Astrocyte (in vitro differentiated cells and primary cell): ENCODE results near the gene CCDC177. TPM values are rescaled to one million over a fixed set of nuclear protein-coding genes. Genes with fewer than 3 reads are reported as not detected.

Source experiments
- DNase-seq: peaks from one replicate; pipeline ENCODE4 v3.0.0-alpha.2; 2010; ENCODE audit warnings: low read depth
- FAIRE-seq: peaks from 2 replicates; lab custom pipeline; 2011; peaks lifted over from hg19 to GRCh38; lab: Jason Lieb, UNC
- H2AFZ ChIP-seq: 2 replicates; pipeline ENCODE4 v1.6.0; 2012; ENCODE audit warnings: low read depth, low read length, inconsistent platforms
- H3K27ac ChIP-seq: 2 replicates; pipeline ENCODE4 v1.5.1; 2011; ENCODE audit warnings: low read depth, low read length, inconsistent platforms
- H3K27me3 ChIP-seq: 2 replicates; pipeline ENCODE4 v1.6.0; 2011; ENCODE audit warnings: low read length, inconsistent platforms; ENCODE audit not compliant: insufficient read depth
- H3K36me3 ChIP-seq: 2 replicates; pipeline ENCODE4 v1.5.1; 2011; ENCODE audit warnings: low read length, inconsistent platforms; ENCODE audit not compliant: insufficient read depth
- H3K4me1 ChIP-seq: 2 replicates; pipeline ENCODE4 v1.5.1; 2011; ENCODE audit warnings: low read length, inconsistent platforms; ENCODE audit not compliant: insufficient read depth
- H3K4me2 ChIP-seq: 2 replicates; pipeline ENCODE4 v1.6.0; 2012; ENCODE audit warnings: low read length, inconsistent platforms
- H3K4me3 ChIP-seq: 2 replicates; pipeline ENCODE4 v1.5.1; 2011; ENCODE audit warnings: low read depth, mild to moderate bottlenecking, low read length, inconsistent platforms; ENCODE audit not compliant: insufficient read depth
- H3K79me2 ChIP-seq: 2 replicates; pipeline ENCODE4 v1.6.0; 2012; ENCODE audit warnings: mild to moderate bottlenecking, low read length, inconsistent platforms; ENCODE audit not compliant: insufficient read depth
- H3K9ac ChIP-seq: 2 replicates; pipeline ENCODE4 v1.6.0; 2012; ENCODE audit warnings: mild to moderate bottlenecking, low read length, inconsistent platforms
- H3K9me3 ChIP-seq: 2 replicates; pipeline ENCODE4 v1.5.1; 2012; ENCODE audit warnings: low read depth, mild to moderate bottlenecking, low read length, inconsistent platforms; ENCODE audit not compliant: insufficient read depth
- H4K20me1 ChIP-seq: 2 replicates; pipeline ENCODE4 v1.6.0; 2012; ENCODE audit warnings: low read length, inconsistent platforms; ENCODE audit not compliant: insufficient read depth
- H3K27ac Mint-ChIP-seq: one replicate; pipeline ENCODE4 v1.8.0; 2021; ENCODE audit warnings: mild to moderate bottlenecking, mixed read lengths; ENCODE audit not compliant: unreplicated experiment
- H3K27me3 Mint-ChIP-seq: one replicate; pipeline ENCODE4 v1.8.0; 2021; ENCODE audit warnings: low read depth, mixed read lengths; ENCODE audit not compliant: unreplicated experiment
- H3K36me3 Mint-ChIP-seq: one replicate; pipeline ENCODE4 v1.8.0; 2021; ENCODE audit warnings: low read depth, mixed read lengths; ENCODE audit not compliant: unreplicated experiment
- H3K4me1 Mint-ChIP-seq: one replicate; pipeline ENCODE4 v1.8.0; 2021; ENCODE audit warnings: low read depth, mixed read lengths; ENCODE audit not compliant: unreplicated experiment
- H3K4me3 Mint-ChIP-seq: one replicate; pipeline ENCODE4 v1.8.0; 2021; ENCODE audit warnings: mild to moderate bottlenecking, moderate library complexity, mixed read lengths; ENCODE audit not compliant: unreplicated experiment
- H3K9me3 Mint-ChIP-seq: one replicate; pipeline ENCODE4 v1.8.0; 2021; ENCODE audit warnings: mild to moderate bottlenecking, mixed read lengths; ENCODE audit not compliant: unreplicated experiment
- CTCF ChIP-seq: IDR thresholded peaks from 2 replicates; pipeline ENCODE4 v1.5.1; 2011; ENCODE audit warnings: low read depth, mild to moderate bottlenecking, inconsistent platforms, low read length, moderate library complexity; ENCODE audit not compliant: insufficient read depth
- EZH2 ChIP-seq: IDR thresholded peaks from 2 replicates; pipeline ENCODE4 v1.6.1; 2012; ENCODE audit warnings: mild to moderate bottlenecking, low read length, inconsistent platforms; ENCODE audit not compliant: insufficient read depth
- total RNA-seq: library from RNA; stranded (reverse); gene quantifications from 2 replicates; pipeline ENCODE4 v1.2.1, GENCODE V29; 2021

CCDC177 gene
- total RNA-seq, 1 donor from 2014 or later: not detected

- peak overlapping the region; percentile 4 for H2AFZ ChIP-seq
- Mint-ChIP-seq H3K4me1 (no peaks in the 10 kb centered on the region), H3K4me3 (no peak overlapping the region), H3K9me3 (no peaks in the 10 kb centered on the region), H3K27me3 (peaks cover 49% of the 10 kb centered on the region), H3K27ac (no peak overlapping the region), H3K36me3 (no peaks in the 10 kb centered on the region)
- no peaks in the 10 kb centered on the region for H3K36me3 ChIP-seq
- H3K4me1 ChIP-seq: no peaks in the 10 kb centered on the region
- H3K27ac ChIP-seq: no peak overlapping the region
- no peaks in the 10 kb centered on the region for H3K79me2 ChIP-seq
- H3K4me3 ChIP-seq: no peak overlapping the region
- H4K20me1 ChIP-seq: no peaks in the 10 kb centered on the region
- H3K4me2 ChIP-seq: no peak overlapping the region
- H3K9me3 ChIP-seq: no peaks in the 10 kb centered on the region
- DNase-seq: peak; percentile 35
- H3K9ac ChIP-seq: no peak overlapping the region
- FAIRE-seq: peak; percentile 80
- peaks cover 18% of the 10 kb centered on the region for H3K27me3 ChIP-seq
- peak; percentile 77 for TF ChIP-seq CTCF
- no peak for TF ChIP-seq EZH2
Observed at GRCh38 chr14:69535230-69535848, 39.3 kb downstream of the CCDC177 start.

GRCh38 chr14:69532561-69533340 is 41.9 kb downstream of the CCDC177 start:
- Histone ChIP-seq H3K9ac (no peak overlapping the region), H3K4me1 (no peaks in the 10 kb centered on the region), H3K27ac (no peak overlapping the region), H3K4me2 (no peak overlapping the region), H3K9me3 (no peaks in the 10 kb centered on the region), H4K20me1 (no peaks in the 10 kb centered on the region), H3K79me2 (no peaks in the 10 kb centered on the region), H3K4me3 (no peak overlapping the region), H3K36me3 (no peaks in the 10 kb centered on the region), H2AFZ (no peak overlapping the region), H3K27me3 (peaks cover 26% of the 10 kb centered on the region)
- no peak overlapping the region for H3K27ac Mint-ChIP-seq
- no peaks in the 10 kb centered on the region for H3K36me3 Mint-ChIP-seq
- no peak for TF ChIP-seq CTCF
- TF ChIP-seq EZH2: no peak
- H3K4me3 Mint-ChIP-seq: no peak overlapping the region
- H3K27me3 Mint-ChIP-seq: peaks cover 51% of the 10 kb centered on the region
- H3K4me1 Mint-ChIP-seq: no peaks in the 10 kb centered on the region
- FAIRE-seq: no peak
- H3K9me3 Mint-ChIP-seq: no peaks in the 10 kb centered on the region
- DNase-seq: no peak

- no peak overlapping the region for H3K27ac Mint-ChIP-seq
- no peaks in the 10 kb centered on the region for H3K9me3 ChIP-seq
- H3K27me3 ChIP-seq: peaks cover 26% of the 10 kb centered on the region
- H3K9ac ChIP-seq: no peak overlapping the region
- H3K9me3 Mint-ChIP-seq: no peaks in the 10 kb centered on the region
- TF ChIP-seq CTCF (no peak), EZH2 (no peak)
- no peak overlapping the region for H3K4me2 ChIP-seq
- H3K4me3 Mint-ChIP-seq: no peak overlapping the region
- FAIRE-seq: no peak
- no peaks in the 10 kb centered on the region for H3K36me3 Mint-ChIP-seq
- no peak for DNase-seq
- H3K27me3 Mint-ChIP-seq: peaks cover 42% of the 10 kb centered on the region
- H4K20me1 ChIP-seq: no peaks in the 10 kb centered on the region
- no peak overlapping the region for H3K4me3 ChIP-seq
- no peak overlapping the region for H3K27ac ChIP-seq
- H2AFZ ChIP-seq: no peak overlapping the region
- H3K4me1 ChIP-seq: no peaks in the 10 kb centered on the region
- H3K4me1 Mint-ChIP-seq: no peaks in the 10 kb centered on the region
- H3K79me2 ChIP-seq: no peaks in the 10 kb centered on the region
- no peaks in the 10 kb centered on the region for H3K36me3 ChIP-seq
Observed at GRCh38 chr14:69531135-69531534, 43.5 kb downstream of the CCDC177 start.
